Measurements from ENCODE around the gene EFR3B.
"Not testable (repeated sequence)": the region's sequence is repeated elsewhere in the genome, so short reads cannot be mapped to it uniquely, and the experiment has no call there.

EFR3B gene

GRCh38 chr2:25098056-25098455 lies 56.2 kb downstream of the EFR3B start:
- Histone ChIP-seq H3K4me3 (ENCODE audit: low read length) (no peak overlapping the region), H3K9ac (ENCODE audit: low read depth, low read length) (no peak overlapping the region), H3K36me3 (ENCODE audit: insufficient read depth, low read depth, low read length) (no peaks in the 10 kb centered on the region), H3K4me1 (ENCODE audit: insufficient read depth, low read length) (peaks cover 9% of the 10 kb centered on the region; the same call in 1 of the 2 replicates), H3K9me3 (ENCODE audit: insufficient read depth, low read depth, low read length) (no peaks in the 10 kb centered on the region), H3K27ac (ENCODE audit: low read length) (no peak overlapping the region), H3K27me3 (ENCODE audit: insufficient read depth, low read length) (no peaks in the 10 kb centered on the region)

DNA sequence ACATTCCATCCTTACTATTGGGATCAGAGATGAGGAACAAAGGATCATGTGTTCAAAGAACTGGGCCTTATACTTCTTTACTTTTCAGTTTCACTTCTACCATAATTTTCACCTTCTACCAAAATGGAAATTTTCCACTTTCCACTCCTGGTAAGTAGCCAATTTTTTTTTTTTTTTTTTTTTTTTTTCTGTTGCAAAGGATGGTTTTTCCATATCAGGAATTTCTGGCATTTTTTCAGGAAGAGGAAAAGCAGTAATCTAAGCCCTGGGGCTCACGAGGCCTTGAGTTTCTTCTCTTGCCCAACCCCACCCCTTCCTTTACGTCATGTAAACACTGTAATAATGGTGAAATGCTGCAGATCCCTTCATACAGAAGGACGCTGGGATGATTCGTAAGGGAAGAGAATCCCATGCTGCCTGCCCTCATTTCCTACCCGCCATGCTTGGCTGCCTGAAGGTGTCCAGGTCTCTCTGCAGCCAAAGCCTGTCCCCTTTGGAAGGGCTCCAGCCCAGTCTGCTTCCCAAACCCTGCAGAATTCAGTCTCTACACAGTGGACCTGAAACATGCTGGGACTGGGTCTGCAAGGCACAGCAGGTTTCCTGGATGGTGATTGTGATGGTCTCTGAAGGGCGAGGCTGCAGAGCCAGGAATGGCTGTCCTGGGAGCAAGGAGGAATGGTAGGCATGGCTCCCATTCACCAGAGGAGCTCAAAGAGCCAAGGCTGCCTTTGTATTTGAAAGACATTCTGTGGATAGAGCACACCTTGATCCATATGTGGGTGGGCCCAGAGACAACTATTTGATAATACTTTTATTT lies 57.0 kb downstream of the EFR3B start:
- Histone ChIP-seq H3K27ac (ENCODE audit: low read length) (no peak overlapping the region), H3K4me3 (ENCODE audit: low read length) (no peak overlapping the region), H3K9ac (ENCODE audit: low read depth, low read length) (no peak overlapping the region), H3K9me3 (ENCODE audit: insufficient read depth, low read depth, low read length) (no peaks in the 10 kb centered on the region), H3K36me3 (ENCODE audit: insufficient read depth, low read depth, low read length) (no peaks in the 10 kb centered on the region), H3K4me1 (ENCODE audit: insufficient read depth, low read length) (peaks cover 9% of the 10 kb centered on the region; the same call in 1 of the 2 replicates), H3K27me3 (ENCODE audit: insufficient read depth, low read length) (no peaks in the 10 kb centered on the region)

DNA sequence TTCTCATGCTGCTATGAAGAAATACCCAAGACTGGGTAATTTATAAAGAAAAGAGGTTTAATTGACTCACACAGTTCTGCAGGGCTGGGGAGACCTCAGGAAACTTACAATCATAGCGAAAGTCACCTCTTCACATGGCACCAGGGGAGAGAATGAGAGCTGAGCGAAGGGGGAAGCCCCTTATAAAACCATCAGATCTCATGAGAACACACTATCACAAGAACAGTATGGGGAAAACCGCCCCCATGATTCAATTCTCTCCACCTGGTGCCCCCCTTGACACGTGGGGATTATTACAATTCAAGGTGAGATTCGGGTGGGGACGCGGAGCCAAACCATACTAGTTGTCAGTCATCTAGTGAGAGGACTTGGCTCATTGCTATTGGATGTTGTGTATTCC lies 60.5 kb downstream of the EFR3B start:
- not testable (repeated sequence) for H3K4me3 ChIP-seq (ENCODE audit: low read length); H3K4me1 ChIP-seq (ENCODE audit: insufficient read depth, low read length); H3K27ac ChIP-seq (ENCODE audit: low read length); H3K36me3 ChIP-seq (ENCODE audit: insufficient read depth, low read depth, low read length); H3K27me3 ChIP-seq (ENCODE audit: insufficient read depth, low read length); H3K9me3 ChIP-seq (ENCODE audit: insufficient read depth, low read depth, low read length); H3K9ac ChIP-seq (ENCODE audit: low read depth, low read length)

GRCh38 chr2:25103287-25103871 lies 61.5 kb downstream of the EFR3B start:
- H3K27me3 ChIP-seq (ENCODE audit: insufficient read depth, low read length), result no peaks in the 10 kb centered on the region
- H3K27ac ChIP-seq (ENCODE audit: low read length), result no peak overlapping the region
- peaks cover 4% of the 10 kb centered on the region for H3K4me1 ChIP-seq (ENCODE audit: insufficient read depth, low read length)
- H3K9me3 ChIP-seq (ENCODE audit: insufficient read depth, low read depth, low read length), result no peaks in the 10 kb centered on the region
- no peak overlapping the region for H3K9ac ChIP-seq (ENCODE audit: low read depth, low read length)
- no peaks in the 10 kb centered on the region for H3K36me3 ChIP-seq (ENCODE audit: insufficient read depth, low read depth, low read length)
- H3K4me3 ChIP-seq (ENCODE audit: low read length), result no peak overlapping the region

- Histone ChIP-seq H3K9me3 (ENCODE audit: insufficient read depth, low read depth, low read length) (no peaks in the 10 kb centered on the region), H3K27ac (ENCODE audit: low read length) (no peak overlapping the region), H3K4me3 (ENCODE audit: low read length) (no peak overlapping the region), H3K9ac (ENCODE audit: low read depth, low read length) (no peak overlapping the region), H3K27me3 (ENCODE audit: insufficient read depth, low read length) (no peaks in the 10 kb centered on the region), H3K4me1 (ENCODE audit: insufficient read depth, low read length) (peaks cover 4% of the 10 kb centered on the region; the same call in 1 of the 2 replicates), H3K36me3 (ENCODE audit: insufficient read depth, low read depth, low read length) (no peaks in the 10 kb centered on the region)
Observed at GRCh38 chr2:25104736-25105135, 62.9 kb downstream of the EFR3B start.

- no peak overlapping the region for H3K27ac ChIP-seq (ENCODE audit: low read length)
- no peaks in the 10 kb centered on the region for H3K9me3 ChIP-seq (ENCODE audit: insufficient read depth, low read depth, low read length)
- H3K27me3 ChIP-seq (ENCODE audit: insufficient read depth, low read length), result no peaks in the 10 kb centered on the region
- H3K4me1 ChIP-seq (ENCODE audit: insufficient read depth, low read length), result peaks cover 4% of the 10 kb centered on the region; the same call in 1 of the 2 replicates
- H3K4me3 ChIP-seq (ENCODE audit: low read length), result no peak overlapping the region
- no peak overlapping the region for H3K9ac ChIP-seq (ENCODE audit: low read depth, low read length)
- H3K36me3 ChIP-seq (ENCODE audit: insufficient read depth, low read depth, low read length), result no peaks in the 10 kb centered on the region
Observed at GRCh38 chr2:25105336-25106085, 63.6 kb downstream of the EFR3B start.

- no peaks in the 10 kb centered on the region for H3K9me3 ChIP-seq (ENCODE audit: insufficient read depth, low read depth, low read length)
- no peaks in the 10 kb centered on the region for H3K36me3 ChIP-seq (ENCODE audit: insufficient read depth, low read depth, low read length)
- no peaks in the 10 kb centered on the region for H3K27me3 ChIP-seq (ENCODE audit: insufficient read depth, low read length)
- H3K9ac ChIP-seq (ENCODE audit: low read depth, low read length), result no peak overlapping the region
- H3K4me3 ChIP-seq (ENCODE audit: low read length), result no peak overlapping the region
- H3K27ac ChIP-seq (ENCODE audit: low read length), result no peak overlapping the region
- H3K4me1 ChIP-seq (ENCODE audit: insufficient read depth, low read length), result peaks cover 4% of the 10 kb centered on the region; the same call in 1 of the 2 replicates
Observed at GRCh38 chr2:25109822-25110221, 67.9 kb downstream of the EFR3B start.

DNA sequence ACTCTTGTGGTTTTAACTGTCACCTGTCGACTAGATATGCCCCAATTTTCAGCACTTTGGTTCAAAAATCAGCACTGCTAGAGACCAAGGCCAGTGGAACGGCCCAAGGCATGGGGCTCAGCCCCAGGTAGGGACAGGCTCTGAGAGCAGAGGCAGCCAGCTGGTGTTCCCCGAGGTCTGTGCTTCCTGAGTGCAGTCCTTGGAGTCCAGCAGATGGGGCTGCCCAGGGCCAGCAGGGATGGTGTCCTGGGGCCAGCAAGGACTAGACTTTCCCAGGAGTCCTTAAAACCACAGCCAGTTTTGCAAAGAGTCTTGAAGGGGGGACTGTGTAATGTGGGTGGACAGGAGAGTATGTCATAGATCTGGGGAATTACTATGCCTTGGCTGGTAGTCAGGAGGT lies 70.2 kb downstream of the EFR3B start:
- Histone ChIP-seq H3K9ac (ENCODE audit: low read depth, low read length) (no peak overlapping the region), H3K9me3 (ENCODE audit: insufficient read depth, low read depth, low read length) (no peaks in the 10 kb centered on the region), H3K4me1 (ENCODE audit: insufficient read depth, low read length) (peaks cover 4% of the 10 kb centered on the region; the same call in 1 of the 2 replicates), H3K27me3 (ENCODE audit: insufficient read depth, low read length) (no peaks in the 10 kb centered on the region), H3K27ac (ENCODE audit: low read length) (no peak overlapping the region), H3K36me3 (ENCODE audit: insufficient read depth, low read depth, low read length) (no peaks in the 10 kb centered on the region), H3K4me3 (ENCODE audit: low read length) (no peak overlapping the region)

GRCh38 chr2:25115249-25115883 lies 73.5 kb downstream of the EFR3B start:
- H3K36me3 ChIP-seq (ENCODE audit: insufficient read depth, low read depth, low read length), result no peaks in the 10 kb centered on the region
- no peak overlapping the region for H3K4me3 ChIP-seq (ENCODE audit: low read length)
- H3K9ac ChIP-seq (ENCODE audit: low read depth, low read length), result no peak overlapping the region
- no peaks in the 10 kb centered on the region for H3K27me3 ChIP-seq (ENCODE audit: insufficient read depth, low read length)
- H3K4me1 ChIP-seq (ENCODE audit: insufficient read depth, low read length), result no peaks in the 10 kb centered on the region
- H3K9me3 ChIP-seq (ENCODE audit: insufficient read depth, low read depth, low read length), result no peaks in the 10 kb centered on the region
- no peak overlapping the region for H3K27ac ChIP-seq (ENCODE audit: low read length)

- H3K9me3 ChIP-seq (ENCODE audit: insufficient read depth, low read depth, low read length), result no peaks in the 10 kb centered on the region
- no peaks in the 10 kb centered on the region for H3K4me1 ChIP-seq (ENCODE audit: insufficient read depth, low read length)
- H3K4me3 ChIP-seq (ENCODE audit: low read length), result no peak overlapping the region
- no peaks in the 10 kb centered on the region for H3K27me3 ChIP-seq (ENCODE audit: insufficient read depth, low read length)
- H3K36me3 ChIP-seq (ENCODE audit: insufficient read depth, low read depth, low read length), result no peaks in the 10 kb centered on the region
- no peak overlapping the region for H3K27ac ChIP-seq (ENCODE audit: low read length)
- H3K9ac ChIP-seq (ENCODE audit: low read depth, low read length), result no peak overlapping the region
Observed at GRCh38 chr2:25115902-25116301, 74.0 kb downstream of the EFR3B start.

- Histone ChIP-seq H3K27me3 (ENCODE audit: insufficient read depth, low read length) (no peaks in the 10 kb centered on the region), H3K4me1 (ENCODE audit: insufficient read depth, low read length) (no peaks in the 10 kb centered on the region), H3K36me3 (ENCODE audit: insufficient read depth, low read depth, low read length) (no peaks in the 10 kb centered on the region), H3K4me3 (ENCODE audit: low read length) (no peak overlapping the region), H3K9me3 (ENCODE audit: insufficient read depth, low read depth, low read length) (no peaks in the 10 kb centered on the region), H3K9ac (ENCODE audit: low read depth, low read length) (no peak overlapping the region), H3K27ac (ENCODE audit: low read length) (no peak overlapping the region)
Observed at GRCh38 chr2:25116956-25117355, 75.1 kb downstream of the EFR3B start.

Measured in iPS-20b (cell line).